Calu3 (cell line): ENCODE results near the gene PLCL2. TPM values are rescaled to one million over a fixed set of nuclear protein-coding genes. Genes with fewer than 3 reads are reported as not detected.

Experiments
- BruUV-seq: library from RNA; stranded (reverse); fragments of 400-500 nt; replicated peaks from 2 replicates; lab custom pipeline; 2021; lab: Mats Ljungman, UMichigan
- CTCF ChIA-PET: fragments of 300-600 bp; sonication (Branson Sonifier 250); formaldehyde crosslinking; loops from one replicate; lab custom pipeline; 2022; ENCODE audit warnings: antibody characterized with exemption; lab: Charles Lee
- DNase-seq: peaks from one replicate; pipeline ENCODE4 v3.0.0; 2022
- H3K27ac Mint-ChIP-seq: one replicate; pipeline ENCODE4 v1.8.0; 2022; ENCODE audit warnings: mixed read lengths; ENCODE audit not compliant: unreplicated experiment
- H3K27me3 Mint-ChIP-seq: one replicate; pipeline ENCODE4 v1.8.0; 2022; ENCODE audit warnings: mixed read lengths; ENCODE audit not compliant: unreplicated experiment
- H3K36me3 Mint-ChIP-seq: one replicate; pipeline ENCODE4 v1.8.0; 2022; ENCODE audit warnings: mild to moderate bottlenecking, moderate library complexity, mixed read lengths; ENCODE audit not compliant: insufficient read depth, unreplicated experiment
- H3K4me1 Mint-ChIP-seq: one replicate; pipeline ENCODE4 v1.8.0; 2022; ENCODE audit warnings: mild to moderate bottlenecking, low read depth, mixed read lengths; ENCODE audit not compliant: unreplicated experiment
- H3K4me3 Mint-ChIP-seq: one replicate; pipeline ENCODE4 v1.8.0; 2022; ENCODE audit warnings: mild to moderate bottlenecking, low read depth, moderate library complexity, mixed read lengths; ENCODE audit not compliant: unreplicated experiment
- H3K9me3 Mint-ChIP-seq: one replicate; pipeline ENCODE4 v1.8.0; 2022; ENCODE audit warnings: low read depth, mixed read lengths; ENCODE audit not compliant: unreplicated experiment
- CTCF ChIP-seq: fragments of 200-600 bp; IDR thresholded peaks from one replicate; pipeline ENCODE4 v1.8.0; 2022; ENCODE audit warnings: antibody characterized with exemption; ENCODE audit not compliant: unreplicated experiment
- intact Hi-C: fragments of 100-400 bp; cut with micrococcal nuclease; formaldehyde crosslinking; loops from one replicate; pipeline ENCODE4 v1.10.0; 2022; ENCODE audit not compliant: unreplicated experiment
- total RNA-seq: library from RNA; stranded (reverse); gene quantifications from 2 replicates; pipeline ENCODE4 v1.2.3, GENCODE V29; 2022

The PLCL2 gene
- total RNA-seq, 1 experiment from 2014 or later = 5.8 TPM

DNA sequence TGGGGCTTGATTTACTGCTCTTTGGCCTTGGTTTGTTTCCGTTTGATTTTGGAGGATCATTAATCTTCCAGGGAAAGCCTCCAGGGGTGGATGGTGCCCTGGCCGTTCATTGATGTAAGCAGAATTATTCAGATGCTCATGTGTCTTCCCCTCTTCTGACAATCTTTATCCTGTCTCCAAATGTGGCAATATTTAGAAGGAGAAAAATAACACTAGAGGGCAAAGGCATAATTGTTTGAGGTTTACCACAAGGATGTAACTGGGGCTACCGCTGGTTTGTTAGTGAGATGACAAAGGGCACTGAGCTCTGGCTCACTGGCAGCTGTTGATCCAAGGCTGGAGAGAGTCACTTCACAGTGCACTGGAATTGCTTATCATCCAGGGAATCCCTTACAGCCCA is 18.2 kb upstream of the PLCL2 start:
- H3K36me3 Mint-ChIP-seq = no peaks in the 10 kb centered on the region
- no peaks in the 10 kb centered on the region for H3K9me3 Mint-ChIP-seq
- no peak for DNase-seq
- no peak overlapping the region for H3K4me3 Mint-ChIP-seq
- H3K27ac Mint-ChIP-seq = no peak overlapping the region
- peaks cover 13% of the 10 kb centered on the region for H3K4me1 Mint-ChIP-seq
- H3K27me3 Mint-ChIP-seq = no peaks in the 10 kb centered on the region
- CTCF ChIA-PET = no interaction called here
- intact Hi-C loops = no loop called here
- TF ChIP-seq CTCF = no peak
- no TSS peak for BruUV-seq

GRCh38 chr3:16868513-16868912 is 16.2 kb upstream of the PLCL2 start:
- peaks cover 13% of the 10 kb centered on the region for H3K4me1 Mint-ChIP-seq
- no peak for TF ChIP-seq CTCF
- H3K36me3 Mint-ChIP-seq = no peaks in the 10 kb centered on the region
- intact Hi-C loops = no loop called here
- H3K9me3 Mint-ChIP-seq = no peaks in the 10 kb centered on the region
- CTCF ChIA-PET = no interaction called here
- DNase-seq = no peak
- H3K4me3 Mint-ChIP-seq = no peak overlapping the region
- H3K27ac Mint-ChIP-seq = no peak overlapping the region
- no peaks in the 10 kb centered on the region for H3K27me3 Mint-ChIP-seq
- BruUV-seq = no TSS peak

GRCh38 chr3:16869261-16870005 is 15.3 kb upstream of the PLCL2 start:
- TF ChIP-seq CTCF = no peak
- DNase-seq = no peak
- CTCF ChIA-PET = no interaction called here
- peaks cover 9% of the 10 kb centered on the region for H3K4me1 Mint-ChIP-seq
- no peaks in the 10 kb centered on the region for H3K27me3 Mint-ChIP-seq
- H3K36me3 Mint-ChIP-seq = no peaks in the 10 kb centered on the region
- intact Hi-C loops = no loop called here
- no peaks in the 10 kb centered on the region for H3K9me3 Mint-ChIP-seq
- no TSS peak for BruUV-seq
- H3K4me3 Mint-ChIP-seq = no peak overlapping the region
- H3K27ac Mint-ChIP-seq = no peak overlapping the region

- TF ChIP-seq CTCF = no peak
- Mint-ChIP-seq H3K9me3 (no peaks in the 10 kb centered on the region), H3K36me3 (no peaks in the 10 kb centered on the region), H3K27ac (no peak overlapping the region), H3K27me3 (no peaks in the 10 kb centered on the region), H3K4me3 (no peak overlapping the region), H3K4me1 (no peaks in the 10 kb centered on the region)
- intact Hi-C loops = no loop called here
- BruUV-seq = no TSS peak
- CTCF ChIA-PET = no interaction called here
- DNase-seq = no peak
Measured at GRCh38 chr3:16871915-16872842, 12.6 kb upstream of the PLCL2 start.
